ENCODE measurements around the gene ZBED1. TPM values are rescaled to one million over a fixed set of nuclear protein-coding genes. Genes with fewer than 3 reads are reported as not detected.

The ZBED1 gene
- total and polyA plus RNA-seq, 9 of the 15 experiments (the other 6 are each of a cell fraction or from before 2014, with no cell fraction given), result 0.61 to 27.6 (median 13.9) TPM

DNA sequence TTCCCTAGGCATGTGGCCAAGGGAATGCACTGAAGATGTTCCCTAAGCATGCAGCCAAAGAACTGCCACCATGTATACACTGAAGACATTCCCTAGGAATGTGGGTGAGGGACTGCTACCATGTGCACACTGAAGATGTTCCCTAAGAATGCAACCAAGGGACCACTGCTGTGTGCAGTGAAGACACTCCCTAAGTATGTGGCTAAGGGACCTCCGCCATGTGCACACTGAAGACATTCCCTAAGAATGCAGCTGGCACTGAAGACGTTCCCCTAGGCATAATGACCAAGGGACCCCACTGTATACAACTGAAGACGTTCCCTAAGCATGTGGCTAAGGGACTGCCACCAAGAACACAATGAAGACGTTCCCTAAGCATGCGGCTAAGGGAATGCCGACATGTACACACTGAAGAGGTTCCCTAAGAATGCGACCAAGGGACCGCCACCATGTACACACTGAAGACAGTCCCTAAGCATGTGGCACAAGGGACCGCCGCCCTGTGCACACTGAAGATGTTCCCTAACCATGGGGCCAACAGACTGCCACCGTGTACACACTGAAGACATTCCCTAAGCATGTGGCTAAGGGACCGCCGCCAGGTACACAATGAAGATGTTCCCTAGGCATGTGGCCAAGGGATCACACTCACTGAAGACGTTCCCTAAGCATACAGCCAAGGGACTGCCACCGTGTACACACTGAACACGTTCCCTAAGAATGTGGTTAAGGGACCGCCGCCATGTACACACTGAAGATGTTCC, 25.6 kb downstream of the ZBED1 start (continued):
- TF ChIP-seq, protein P1, sequence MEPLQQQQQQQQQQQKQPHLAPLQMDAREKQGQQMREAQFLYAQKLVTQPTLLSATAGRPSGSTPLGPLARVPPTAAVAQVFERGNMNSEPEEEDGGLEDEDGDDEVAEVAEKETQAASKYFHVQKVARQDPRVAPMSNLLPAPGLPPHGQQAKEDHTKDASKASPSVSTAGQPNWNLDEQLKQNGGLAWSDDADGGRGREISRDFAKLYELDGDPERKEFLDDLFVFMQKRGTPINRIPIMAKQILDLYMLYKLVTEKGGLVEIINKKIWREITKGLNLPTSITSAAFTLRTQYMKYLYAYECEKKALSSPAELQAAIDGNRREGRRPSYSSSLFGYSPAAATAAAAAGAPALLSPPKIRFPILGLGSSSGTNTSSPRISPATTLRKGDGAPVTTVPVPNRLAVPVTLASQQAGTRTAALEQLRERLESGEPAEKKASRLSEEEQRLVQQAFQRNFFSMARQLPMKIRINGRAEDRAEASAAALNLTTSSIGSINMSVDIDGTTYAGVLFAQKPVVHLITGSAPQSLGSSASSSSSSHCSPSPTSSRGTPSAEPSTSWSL (CRISPR knock-in tag; IDR thresholded peaks at IDR 0.05; ENCODE audit: borderline replicate concordance), result no peak
- no peak for TF ChIP-seq RAD51 (IDR thresholded peaks at IDR 0.05; ENCODE audit: borderline replicate concordance, low read depth)
- TF ChIP-seq NEUROD1 (IDR thresholded peaks at IDR 0.05; ENCODE audit: borderline replicate concordance, low read depth, low read length, partially characterized antibody), result peak; percentile 63
- TF ChIP-seq RCOR1 (IDR thresholded peaks at IDR 0.05; ENCODE audit: borderline replicate concordance in 1 of 2, low read depth in 2 of 2, low read length in 2 of 2), result no peak
- TF ChIP-seq HCFC1 (IDR thresholded peaks at IDR 0.05; ENCODE audit: low read depth, low read length), result no peak
- no peak for TF ChIP-seq TCF3 (CRISPR knock-in tag; IDR thresholded peaks at IDR 0.05)
- TF ChIP-seq ZNF76 (CRISPR knock-in tag; IDR thresholded peaks at IDR 0.05; ENCODE audit: borderline replicate concordance), result no peak
- TF ChIP-seq ASH1L (IDR thresholded peaks at IDR 0.05; ENCODE audit: borderline replicate concordance, low read depth, partially characterized antibody), result no peak
- no peak for TF ChIP-seq E2F3 (CRISPR knock-in tag; IDR thresholded peaks at IDR 0.05)
- TF ChIP-seq, protein P2, sequence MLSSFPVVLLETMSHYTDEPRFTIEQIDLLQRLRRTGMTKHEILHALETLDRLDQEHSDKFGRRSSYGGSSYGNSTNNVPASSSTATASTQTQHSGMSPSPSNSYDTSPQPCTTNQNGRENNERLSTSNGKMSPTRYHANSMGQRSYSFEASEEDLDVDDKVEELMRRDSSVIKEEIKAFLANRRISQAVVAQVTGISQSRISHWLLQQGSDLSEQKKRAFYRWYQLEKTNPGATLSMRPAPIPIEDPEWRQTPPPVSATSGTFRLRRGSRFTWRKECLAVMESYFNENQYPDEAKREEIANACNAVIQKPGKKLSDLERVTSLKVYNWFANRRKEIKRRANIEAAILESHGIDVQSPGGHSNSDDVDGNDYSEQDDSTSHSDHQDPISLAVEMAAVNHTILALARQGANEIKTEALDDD (IDR thresholded peaks at IDR 0.05), result no peak
- TF ChIP-seq POU5F1 (IDR thresholded peaks at IDR 0.05; ENCODE audit: borderline replicate concordance, low read depth, low read length, partially characterized antibody), result no peak
- TF ChIP-seq TCF7L2 (IDR thresholded peaks at IDR 0.05; ENCODE audit: low read depth, low read length), result no peak
- TF ChIP-seq ARNT (IDR thresholded peaks at IDR 0.05), result 0 out of 4 replicates have a peak, but pooled peaks of 1 of the 2 experiments have one; percentile 36
- TF ChIP-seq, protein P3, sequence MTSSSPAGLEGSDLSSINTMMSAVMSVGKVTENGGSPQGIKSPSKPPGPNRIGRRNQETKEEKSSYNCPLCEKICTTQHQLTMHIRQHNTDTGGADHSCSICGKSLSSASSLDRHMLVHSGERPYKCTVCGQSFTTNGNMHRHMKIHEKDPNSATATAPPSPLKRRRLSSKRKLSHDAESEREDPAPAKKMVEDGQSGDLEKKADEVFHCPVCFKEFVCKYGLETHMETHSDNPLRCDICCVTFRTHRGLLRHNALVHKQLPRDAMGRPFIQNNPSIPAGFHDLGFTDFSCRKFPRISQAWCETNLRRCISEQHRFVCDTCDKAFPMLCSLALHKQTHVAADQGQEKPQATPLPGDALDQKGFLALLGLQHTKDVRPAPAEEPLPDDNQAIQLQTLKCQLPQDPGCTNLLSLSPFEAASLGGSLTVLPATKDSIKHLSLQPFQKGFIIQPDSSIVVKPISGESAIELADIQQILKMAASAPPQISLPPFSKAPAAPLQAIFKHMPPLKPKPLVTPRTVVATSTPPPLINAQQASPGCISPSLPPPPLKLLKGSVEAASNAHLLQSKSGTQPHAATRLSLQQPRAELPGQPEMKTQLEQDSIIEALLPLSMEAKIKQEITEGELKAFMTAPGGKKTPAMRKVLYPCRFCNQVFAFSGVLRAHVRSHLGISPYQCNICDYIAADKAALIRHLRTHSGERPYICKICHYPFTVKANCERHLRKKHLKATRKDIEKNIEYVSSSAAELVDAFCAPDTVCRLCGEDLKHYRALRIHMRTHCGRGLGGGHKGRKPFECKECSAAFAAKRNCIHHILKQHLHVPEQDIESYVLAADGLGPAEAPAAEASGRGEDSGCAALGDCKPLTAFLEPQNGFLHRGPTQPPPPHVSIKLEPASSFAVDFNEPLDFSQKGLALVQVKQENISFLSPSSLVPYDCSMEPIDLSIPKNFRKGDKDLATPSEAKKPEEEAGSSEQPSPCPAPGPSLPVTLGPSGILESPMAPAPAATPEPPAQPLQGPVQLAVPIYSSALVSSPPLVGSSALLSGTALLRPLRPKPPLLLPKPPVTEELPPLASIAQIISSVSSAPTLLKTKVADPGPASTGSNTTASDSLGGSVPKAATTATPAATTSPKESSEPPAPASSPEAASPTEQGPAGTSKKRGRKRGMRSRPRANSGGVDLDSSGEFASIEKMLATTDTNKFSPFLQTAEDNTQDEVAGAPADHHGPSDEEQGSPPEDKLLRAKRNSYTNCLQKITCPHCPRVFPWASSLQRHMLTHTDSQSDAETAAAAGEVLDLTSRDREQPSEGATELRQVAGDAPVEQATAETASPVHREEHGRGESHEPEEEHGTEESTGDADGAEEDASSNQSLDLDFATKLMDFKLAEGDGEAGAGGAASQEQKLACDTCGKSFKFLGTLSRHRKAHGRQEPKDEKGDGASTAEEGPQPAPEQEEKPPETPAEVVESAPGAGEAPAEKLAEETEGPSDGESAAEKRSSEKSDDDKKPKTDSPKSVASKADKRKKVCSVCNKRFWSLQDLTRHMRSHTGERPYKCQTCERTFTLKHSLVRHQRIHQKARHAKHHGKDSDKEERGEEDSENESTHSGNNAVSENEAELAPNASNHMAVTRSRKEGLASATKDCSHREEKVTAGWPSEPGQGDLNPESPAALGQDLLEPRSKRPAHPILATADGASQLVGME (CRISPR knock-in tag; IDR thresholded peaks at IDR 0.05), result no peak
- no peak for TF ChIP-seq SAP30 (IDR thresholded peaks at IDR 0.05; ENCODE audit: borderline replicate concordance, insufficient read depth, low read depth, low read length, poor library complexity, severe bottlenecking)
- TF ChIP-seq, protein P4, sequence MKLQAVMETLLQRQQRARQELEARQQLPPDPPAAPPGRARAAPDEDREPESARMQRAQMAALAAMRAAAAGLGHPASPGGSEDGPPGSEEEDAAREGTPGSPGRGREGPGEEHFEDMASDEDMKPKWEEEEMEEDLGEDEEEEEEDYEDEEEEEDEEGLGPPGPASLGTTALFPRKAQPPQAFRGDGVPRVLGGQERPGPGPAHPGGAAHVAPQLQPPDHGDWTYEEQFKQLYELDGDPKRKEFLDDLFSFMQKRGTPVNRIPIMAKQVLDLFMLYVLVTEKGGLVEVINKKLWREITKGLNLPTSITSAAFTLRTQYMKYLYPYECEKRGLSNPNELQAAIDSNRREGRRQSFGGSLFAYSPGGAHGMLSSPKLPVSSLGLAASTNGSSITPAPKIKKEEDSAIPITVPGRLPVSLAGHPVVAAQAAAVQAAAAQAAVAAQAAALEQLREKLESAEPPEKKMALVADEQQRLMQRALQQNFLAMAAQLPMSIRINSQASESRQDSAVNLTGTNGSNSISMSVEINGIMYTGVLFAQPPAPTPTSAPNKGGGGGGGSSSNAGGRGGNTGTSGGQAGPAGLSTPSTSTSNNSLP (IDR thresholded peaks at IDR 0.05; ENCODE audit: borderline replicate concordance, low read depth, low read length), result no peak
